Breast epithelium (tissue), 3 donors: ENCODE results near the gene PCYT2.

Source experiments
- CTCF ChIP-seq, 3 donors: fragments of 450-650 bp; IDR thresholded peaks; one replicate each; pipeline ENCODE4 v1.5.1; 2016 to 2017; ENCODE audit warnings: antibody characterized with exemption in 3 of 3, mild to moderate bottlenecking in 3 of 3, moderate library complexity in 3 of 3
- POLR2A ChIP-seq: fragments of 450-650 bp; IDR thresholded peaks from one replicate; pipeline ENCODE4 v1.6.1; 2016; ENCODE audit warnings: antibody characterized with exemption, mild to moderate bottlenecking, moderate library complexity

GRCh38 chr17:81888105-81888987, 22.9 kb downstream of the PCYT2 start:
- TF ChIP-seq CTCF (IDR thresholded peaks at IDR 0.05) (no peak), POLR2A (no peak)
